GM21423 (cell line): Measurements from ENCODE around the gene EFCAB11.
A peak's percentile ranks its signal among the peaks of the same experiment; 100 is the strongest.

Source experiments
- ATAC-seq: cut with Tn5 transposase; IDR thresholded peaks from one replicate; pipeline ENCODE4 v1.9.1; 2021; ENCODE audit warnings: mild to moderate bottlenecking, moderate library complexity; ENCODE audit not compliant: unreplicated experiment

The EFCAB11 gene

DNA sequence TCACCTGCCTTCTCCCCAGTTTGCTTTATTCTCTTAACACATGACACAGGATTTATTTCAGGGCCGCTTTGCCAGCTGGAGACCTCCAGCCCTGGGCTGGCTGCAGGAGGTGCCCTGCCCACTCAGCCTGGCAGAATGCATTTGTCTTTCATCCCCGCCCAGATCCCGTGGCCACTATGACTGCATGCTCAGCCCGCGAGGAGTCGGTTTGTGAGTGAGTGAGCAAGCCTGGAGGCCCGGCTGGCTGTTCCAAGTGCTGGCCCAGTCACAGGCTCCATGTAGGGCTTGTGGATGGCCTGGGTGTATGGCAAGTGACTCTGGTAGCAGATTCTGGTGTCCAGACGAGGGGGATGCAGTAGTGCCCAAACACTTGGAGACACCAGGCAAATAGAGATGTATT lies 3.3 kb upstream of the EFCAB11 start:
- no peak for ATAC-seq

DNA sequence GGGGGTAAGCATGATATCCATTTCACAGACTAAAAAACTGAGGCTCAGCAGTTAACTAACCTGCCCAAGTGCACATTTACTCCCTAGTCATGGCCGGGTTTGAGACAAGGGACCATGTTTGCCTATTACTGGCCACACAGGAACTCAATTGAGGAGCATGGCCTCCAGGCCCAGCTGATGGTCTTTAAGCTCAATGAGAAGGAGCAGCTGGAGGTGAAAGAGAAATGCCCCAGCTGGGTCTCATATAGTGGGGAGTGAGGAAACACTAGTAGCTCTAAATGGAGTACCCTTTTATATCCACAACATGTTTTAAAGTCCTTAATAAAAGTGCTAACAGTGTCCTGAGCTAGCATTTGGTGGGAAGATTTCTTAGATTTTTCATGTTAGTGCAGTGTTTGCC lies 2.8 kb upstream of the EFCAB11 start:
- no peak for ATAC-seq

DNA sequence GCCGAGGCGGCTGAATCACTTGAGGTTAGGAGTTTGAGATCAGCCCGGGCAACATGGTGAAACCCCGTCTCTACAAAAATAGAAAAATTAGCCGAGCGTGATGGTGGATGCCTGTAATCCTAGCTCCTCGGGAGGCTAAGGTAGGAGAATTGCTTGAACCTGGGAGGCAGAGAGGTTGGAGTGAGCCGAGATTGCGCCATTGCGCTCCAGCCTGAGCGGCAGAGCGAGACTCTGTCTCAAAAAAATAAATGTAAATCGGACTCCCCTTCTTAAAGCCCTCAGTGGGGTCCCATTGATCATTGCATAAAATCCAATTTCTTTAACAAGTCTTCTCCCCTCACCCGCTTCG lies 2.1 kb upstream of the EFCAB11 start:
- no peak for ATAC-seq

DNA sequence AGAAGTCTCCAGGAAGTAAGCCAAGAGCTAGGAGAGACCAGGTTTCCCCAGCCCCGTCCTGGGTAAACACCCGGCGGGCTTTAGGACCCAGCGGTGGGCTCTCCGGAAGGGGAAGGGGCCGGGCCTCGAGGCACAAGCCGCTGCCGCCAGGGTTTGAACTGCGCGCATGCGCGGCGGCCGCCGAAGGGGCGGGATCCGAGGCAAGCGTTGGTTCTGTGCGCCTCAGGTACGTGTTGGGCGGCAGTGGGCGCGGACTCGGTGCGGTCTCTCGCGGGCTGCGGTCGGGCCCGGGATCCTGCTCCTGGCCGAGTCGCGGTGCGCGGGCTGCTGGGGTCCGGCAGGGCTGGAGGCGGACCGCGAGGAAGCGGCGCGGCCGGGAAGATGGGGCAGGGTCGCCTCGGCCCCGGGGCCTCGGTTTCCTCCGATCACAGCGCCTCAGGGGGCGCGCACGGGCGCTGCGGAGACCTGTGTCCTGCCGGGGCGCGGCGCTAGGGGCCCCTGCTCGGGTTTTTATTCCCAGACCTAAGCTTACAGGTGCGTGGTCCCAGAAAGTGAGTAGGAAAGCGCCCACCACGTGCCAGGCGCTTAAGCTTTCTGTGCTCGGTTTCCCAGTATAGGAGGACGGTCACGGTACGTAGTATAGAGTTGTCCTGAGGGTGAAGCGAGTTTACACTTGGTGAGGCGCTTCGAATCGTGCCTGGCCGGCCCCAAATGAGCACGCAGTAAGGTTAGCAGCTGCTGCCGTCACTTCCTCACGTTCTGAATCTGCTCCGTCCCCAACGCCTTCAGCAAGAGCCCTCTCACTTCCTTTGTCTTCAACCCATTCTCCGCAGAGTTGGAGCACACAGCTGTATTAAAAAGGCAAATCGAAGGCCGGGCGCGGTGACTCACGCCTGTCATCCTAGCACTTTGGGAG lies 1.5 kb upstream of the EFCAB11 start, which contains the start of gene TDP1:
Gene TDP1, plus strand, starts transcription at position 183 of the 916 bp plus-strand sequence. CDS start 7,188 bp downstream, outside the sequence.
- ATAC-seq = peak; percentile 55

DNA sequence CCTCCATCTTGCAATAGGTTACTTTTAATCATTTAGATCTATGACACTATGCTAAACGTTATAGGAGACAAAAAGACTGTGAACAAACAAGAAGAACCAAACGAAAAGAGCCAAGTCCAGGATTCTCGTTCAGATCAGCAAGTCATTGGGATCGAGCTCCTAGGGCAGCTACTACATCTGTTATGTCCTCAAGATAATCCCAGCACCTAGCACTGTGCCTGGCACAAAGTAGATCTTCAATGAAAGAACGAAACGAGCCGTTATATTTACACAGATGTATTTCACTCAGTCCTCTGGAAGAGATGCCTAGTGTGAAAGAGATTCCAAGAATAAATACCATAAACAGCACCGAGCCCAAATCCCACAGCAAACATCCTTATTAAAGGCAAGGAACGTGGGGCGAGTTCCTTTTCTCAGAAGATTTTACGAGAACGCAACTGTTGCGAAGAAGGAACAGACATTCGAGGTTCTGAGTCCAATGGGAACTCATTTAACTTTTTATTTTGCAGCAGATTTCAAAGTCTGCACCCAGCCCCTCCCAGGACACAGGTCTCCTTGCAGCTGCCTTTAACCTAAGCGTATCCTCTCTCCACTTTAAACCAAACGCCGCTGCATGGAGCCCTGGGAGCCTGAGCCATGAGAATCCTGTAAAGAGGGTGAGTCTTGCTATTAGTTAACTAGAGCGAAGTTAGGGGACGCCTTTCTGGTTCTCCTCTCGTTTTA lies 653 bp upstream of the EFCAB11 start:
- peak; percentile 10 for ATAC-seq

DNA sequence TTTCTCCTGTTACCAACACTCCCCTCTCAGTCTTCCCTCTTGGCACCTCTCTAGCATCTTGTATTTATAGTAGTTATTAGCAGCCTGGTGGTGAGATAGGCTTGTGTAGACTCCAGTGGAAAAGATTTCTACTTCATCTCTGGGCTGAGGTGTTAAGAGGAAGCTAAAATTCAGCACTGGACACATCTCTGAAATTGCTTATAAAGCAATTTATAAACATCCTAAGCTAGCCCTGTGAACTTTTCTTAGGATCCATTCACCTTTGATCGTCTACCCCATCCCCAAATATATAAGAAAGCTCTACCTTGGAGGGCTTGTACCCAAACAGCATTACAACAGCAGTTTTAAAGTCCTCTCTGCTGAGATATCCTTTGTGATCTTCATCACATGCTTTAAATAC lies 928 bp downstream of the EFCAB11 start:
- no peak for ATAC-seq

DNA sequence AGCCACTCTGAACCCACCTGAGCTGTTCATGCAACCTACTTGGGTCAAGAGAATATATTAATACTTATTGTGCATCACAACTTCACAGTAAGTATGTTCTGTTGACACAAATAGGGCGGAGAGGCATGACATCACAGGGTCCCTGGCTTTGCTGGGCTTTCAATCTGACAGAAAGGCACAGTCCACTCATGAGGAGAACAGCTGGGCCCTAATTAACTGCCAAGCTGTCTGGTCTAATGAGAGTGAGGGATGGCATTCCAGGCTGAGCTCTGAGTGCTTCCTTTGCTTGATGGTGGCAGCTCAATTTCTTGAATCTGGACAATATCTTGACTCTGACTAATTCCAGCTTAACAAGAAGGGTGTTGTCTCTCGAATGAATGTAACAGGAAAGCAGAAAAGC lies 2.0 kb downstream of the EFCAB11 start:
- no peak for ATAC-seq

DNA sequence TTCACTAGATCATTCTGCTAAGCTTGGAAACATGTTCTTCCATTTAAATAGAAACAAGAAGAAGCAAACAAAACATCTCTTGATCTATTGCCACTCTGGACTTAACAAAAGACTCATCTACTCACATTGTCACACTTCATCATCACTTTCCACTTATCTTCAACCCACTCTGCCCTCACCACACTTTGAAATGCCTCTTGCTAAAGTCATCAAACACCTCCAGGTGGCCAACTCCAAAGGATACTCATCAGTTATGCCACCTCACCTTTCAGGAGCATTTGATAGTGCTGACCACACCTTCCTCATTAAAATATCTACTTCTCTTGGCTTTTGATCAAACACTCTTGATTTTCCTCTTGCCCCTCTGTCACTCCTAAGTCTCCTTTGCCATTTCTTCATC lies 7.2 kb downstream of the EFCAB11 start:
- ATAC-seq = no peak

DNA sequence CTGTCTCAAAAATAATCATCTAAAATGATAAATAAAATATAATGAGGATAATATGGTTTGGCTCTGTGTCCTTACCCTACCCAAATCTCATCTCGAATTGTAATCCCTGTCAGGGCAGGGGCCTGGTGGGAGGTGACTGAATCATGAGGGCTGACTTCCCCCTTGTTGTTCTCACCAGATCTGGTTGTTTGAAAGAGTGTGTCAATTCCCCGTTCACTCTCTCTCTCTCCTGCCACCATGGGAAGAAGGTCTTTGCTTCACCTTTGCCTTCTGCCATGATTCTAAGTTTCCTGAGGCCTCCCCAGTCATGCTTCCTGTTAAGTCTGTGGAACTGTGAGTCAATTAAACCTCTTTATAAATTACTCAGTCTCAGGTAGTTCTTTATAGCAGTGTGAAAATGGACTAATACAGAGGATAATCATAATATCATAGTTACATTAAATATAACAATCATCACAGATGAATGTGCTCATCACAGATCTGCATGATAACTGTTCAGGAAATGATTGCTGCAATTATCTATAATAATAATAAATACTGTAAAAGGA lies 12.6 kb downstream of the EFCAB11 start:
- no peak for ATAC-seq

DNA sequence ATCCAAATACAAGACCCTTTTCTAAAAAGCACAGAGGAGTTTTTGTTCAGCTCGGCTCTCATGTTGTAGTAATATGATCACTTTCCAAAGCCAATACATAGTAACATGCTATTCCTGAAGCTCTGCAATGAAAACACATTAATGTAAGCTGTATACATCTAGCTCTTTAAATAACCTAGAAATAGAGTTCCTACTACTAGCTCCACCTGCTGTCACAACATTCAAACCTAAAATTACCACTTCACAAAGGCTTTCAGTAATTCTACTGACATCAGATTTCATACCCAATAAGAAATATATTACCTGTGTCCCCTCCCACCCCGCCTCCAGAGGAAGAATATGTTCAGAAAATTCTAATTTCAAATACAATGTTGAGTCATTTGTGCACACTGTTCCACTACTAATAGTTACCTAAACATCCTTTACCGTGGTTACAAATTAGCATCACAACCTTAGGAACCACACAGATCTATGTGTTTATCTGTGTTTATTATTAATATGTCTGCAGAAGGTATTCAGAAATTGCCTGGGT lies 17.8 kb downstream of the EFCAB11 start:
- no peak for ATAC-seq

DNA sequence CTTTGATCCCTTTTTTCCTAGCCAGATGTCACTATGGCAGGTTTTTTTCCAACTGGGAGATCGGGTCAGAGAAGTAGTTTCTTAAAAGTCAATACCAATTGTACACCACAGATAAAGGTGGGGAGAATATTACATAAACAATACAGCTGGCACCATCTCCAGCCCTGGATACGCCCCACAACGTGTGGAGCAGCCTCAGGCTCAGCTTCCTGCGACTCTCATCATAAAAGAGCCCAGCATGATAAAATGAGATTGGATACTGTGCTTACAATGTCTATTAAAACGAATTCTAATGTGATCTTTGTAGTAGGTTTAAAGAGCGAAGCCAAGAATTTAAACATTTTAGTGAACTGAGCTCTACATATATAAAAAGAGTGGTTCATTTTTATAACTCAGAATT lies 21.5 kb downstream of the EFCAB11 start:
- no peak for ATAC-seq

DNA sequence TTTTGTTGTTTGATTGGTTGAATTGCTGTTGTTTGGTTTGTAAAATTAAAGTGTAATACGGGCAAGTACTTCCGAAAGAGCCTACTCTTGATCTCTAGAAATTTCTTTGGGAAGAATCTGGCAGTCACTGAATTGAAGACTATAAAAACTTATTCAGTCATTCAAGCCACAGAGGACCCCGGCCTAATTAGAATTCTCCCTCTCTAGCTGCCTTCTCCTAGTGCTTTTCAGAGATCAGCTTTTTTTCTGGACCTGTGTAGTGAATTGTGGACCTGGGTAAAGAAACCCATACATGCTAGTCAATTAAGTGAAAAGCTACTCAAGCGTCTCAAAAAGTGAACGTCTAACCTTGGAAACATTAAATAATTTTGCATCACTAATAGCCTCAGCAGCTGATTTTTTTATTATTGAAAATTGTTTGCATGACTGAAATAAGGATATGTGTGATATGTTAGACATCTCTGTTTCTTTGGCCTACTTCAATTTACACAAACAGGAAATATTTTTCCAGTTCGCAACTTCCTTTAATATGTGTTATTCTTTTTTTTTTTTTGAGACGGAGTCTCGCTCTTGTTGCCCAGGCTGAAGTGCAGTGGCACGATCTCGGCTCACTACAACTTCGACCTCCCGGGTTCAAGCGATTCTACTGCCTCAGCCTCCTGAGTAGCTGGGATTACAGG lies 27.2 kb downstream of the EFCAB11 start:
- no peak for ATAC-seq

DNA sequence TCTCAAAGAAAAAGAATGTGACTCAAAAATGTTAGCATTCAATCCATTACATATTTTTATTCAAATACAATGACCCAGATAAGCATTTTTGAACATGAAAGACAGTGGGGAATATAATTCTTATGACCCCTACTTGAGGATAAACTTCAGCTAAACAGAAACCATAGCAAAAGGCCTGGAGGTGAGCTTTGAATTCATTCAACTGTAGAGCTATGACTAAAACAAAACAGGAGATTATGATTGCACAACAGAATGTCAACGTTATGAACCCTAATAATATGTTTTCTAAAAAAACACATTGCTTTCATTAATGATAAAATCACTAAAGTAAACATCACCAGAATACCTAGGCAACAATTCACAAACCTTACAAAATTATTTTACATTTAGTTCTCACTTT lies 27.8 kb downstream of the EFCAB11 start:
- no peak for ATAC-seq

DNA sequence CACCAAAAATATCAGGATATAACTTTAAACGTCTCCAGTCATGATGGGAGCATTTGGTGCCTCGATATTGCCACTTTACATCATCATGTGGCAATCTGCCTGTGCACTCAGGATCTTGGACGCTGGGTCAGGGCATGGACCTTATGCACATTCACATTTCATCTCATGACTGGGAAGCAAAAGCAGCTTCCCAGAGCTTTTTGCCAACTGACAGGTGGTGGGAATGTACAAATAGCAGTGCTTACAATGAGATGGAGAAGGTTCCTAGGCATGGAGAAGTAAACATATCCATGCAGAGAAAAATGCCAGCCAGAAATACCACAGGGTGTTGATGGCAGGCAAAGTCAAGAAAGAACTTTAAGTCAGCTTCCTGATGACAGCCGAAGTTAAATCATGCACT lies 30.3 kb downstream of the EFCAB11 start:
- ATAC-seq = no peak

DNA sequence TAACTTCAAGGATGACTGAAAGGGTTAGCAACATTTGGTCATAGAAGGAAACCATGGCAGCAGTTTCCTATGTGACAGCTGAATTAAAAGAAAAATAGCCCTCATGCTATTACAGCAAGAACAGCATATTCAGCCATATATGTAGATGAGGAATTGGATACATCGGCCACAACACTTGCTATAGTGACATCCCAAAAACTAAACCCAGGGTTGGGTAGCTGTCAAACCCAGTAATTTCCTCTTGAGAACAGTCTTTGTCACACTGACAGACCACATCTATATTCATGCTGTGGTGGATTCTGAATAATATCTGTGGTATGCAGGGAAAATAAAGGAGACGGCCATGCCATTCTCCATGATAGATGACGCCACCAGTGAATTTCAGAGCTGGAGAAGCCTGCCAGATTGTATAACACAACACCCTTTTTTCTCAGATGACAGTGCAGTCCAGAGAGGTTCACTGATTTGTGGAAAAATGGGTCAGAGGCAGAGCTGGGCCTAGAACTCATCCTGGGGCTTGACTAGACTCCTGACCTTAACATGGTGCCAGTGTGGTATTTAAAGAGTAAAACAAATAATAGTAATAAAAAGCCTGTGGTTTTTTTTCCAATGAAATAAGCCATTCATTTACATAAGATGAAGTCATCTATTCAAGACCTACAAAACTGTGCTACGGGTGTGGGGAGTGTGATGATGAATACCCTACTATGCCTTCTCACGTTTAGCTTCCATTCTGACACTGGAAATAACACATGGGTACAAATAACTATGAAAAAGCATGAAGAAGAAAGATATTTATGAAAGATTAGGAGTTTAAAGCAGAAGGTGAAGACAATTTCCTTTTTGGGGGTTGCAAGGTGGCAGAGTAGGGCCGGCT lies 32.3 kb downstream of the EFCAB11 start:
- ATAC-seq = no peak

DNA sequence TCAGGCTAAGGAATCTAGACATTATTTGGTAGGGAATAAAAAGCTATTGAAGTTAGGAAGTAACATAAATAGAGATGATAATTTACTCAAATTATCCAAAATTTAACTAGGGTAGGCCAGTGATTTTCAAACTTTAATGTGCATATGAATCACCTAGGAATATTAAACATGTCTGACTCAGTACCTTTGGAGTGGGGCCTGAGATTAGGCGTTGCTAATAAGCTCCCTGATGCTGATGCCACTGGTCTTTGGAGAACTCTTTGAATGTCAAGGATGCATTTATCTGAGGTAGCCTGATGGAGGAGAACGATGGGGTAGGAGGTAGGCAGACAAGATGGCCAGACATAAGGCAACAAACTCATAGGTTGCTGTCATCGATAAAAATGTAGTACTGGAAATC lies 33.2 kb downstream of the EFCAB11 start:
- ATAC-seq = no peak

DNA sequence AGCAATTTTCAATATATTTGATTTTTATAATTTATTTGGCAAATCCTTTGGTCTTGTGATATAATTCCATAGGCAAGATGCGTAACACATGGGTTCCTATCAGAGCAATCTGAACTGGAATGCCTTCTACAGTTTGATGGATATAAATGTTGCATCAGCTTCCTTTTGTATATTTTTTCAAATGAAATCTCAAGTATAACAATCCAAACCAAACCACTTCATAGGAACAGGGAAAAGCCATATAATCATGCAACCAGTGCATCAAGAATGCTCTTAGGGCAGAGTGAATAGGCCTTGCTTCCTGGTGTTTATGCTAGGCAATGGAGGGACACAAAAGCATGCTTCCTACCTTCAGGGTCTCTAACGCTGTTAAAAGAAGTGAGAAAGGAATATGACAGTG lies 34.5 kb downstream of the EFCAB11 start:
- ATAC-seq = no peak

DNA sequence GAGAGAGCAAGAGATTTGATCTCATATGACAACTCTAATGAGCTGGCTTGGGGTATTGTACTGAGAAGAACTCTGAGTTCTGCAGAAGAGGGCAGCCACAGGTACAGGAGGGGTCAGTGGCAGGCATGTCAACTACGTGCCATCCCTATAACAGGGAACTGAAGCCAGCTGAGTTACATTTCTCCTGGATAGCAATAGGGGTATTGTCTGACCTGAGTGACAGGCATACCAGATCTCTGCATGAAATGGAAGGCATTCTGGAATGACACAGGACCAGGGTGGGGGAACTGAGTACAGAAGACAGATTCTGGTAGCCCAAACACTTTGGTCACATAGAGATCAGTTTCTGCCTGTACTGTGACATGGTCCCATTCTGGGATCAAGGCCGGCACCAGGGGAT lies 35.8 kb downstream of the EFCAB11 start:
- ATAC-seq = no peak

DNA sequence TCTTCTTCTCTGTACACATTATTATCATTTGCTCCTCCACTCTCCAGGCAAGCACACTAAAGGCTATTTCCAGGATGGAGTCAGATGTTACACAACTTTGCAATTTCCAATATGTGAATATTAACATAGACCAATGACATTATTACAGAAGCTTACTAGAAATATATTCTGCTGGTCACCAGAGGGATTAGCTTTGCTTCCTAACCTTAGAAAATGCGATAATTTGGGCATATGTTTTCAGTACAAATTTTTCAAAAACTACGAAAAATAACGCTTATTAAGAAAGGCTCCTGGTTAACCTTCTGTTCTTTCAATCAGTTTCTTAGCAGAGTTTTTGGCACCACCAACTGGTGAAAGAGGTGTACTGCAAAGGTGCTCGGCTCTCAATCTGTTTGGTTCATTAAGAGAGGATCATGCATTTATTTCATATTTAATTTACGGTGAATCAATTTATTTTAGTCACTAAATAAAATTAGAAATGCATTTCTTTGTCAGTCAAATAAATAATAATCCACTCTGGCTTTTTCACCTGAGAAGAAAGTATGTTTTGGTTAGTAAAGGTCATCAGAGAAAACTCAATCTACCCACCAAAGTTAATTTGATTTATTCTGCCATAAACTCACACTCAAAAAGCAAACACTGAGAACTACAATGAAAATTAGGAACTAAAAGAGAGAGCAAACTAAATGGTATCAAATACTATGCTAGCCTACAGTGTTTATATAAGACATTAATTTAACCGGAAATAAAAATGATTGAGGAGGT lies 39.2 kb downstream of the EFCAB11 start:
- no peak for ATAC-seq
